ENCODE data around the gene NPAS3.

- TF ChIP-seq, protein P1, sequence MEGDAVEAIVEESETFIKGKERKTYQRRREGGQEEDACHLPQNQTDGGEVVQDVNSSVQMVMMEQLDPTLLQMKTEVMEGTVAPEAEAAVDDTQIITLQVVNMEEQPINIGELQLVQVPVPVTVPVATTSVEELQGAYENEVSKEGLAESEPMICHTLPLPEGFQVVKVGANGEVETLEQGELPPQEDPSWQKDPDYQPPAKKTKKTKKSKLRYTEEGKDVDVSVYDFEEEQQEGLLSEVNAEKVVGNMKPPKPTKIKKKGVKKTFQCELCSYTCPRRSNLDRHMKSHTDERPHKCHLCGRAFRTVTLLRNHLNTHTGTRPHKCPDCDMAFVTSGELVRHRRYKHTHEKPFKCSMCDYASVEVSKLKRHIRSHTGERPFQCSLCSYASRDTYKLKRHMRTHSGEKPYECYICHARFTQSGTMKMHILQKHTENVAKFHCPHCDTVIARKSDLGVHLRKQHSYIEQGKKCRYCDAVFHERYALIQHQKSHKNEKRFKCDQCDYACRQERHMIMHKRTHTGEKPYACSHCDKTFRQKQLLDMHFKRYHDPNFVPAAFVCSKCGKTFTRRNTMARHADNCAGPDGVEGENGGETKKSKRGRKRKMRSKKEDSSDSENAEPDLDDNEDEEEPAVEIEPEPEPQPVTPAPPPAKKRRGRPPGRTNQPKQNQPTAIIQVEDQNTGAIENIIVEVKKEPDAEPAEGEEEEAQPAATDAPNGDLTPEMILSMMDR (IDR thresholded peaks at IDR 0.05), result no peak
- TF ChIP-seq EP300 (IDR thresholded peaks at IDR 0.05), result no peak
Observed at GRCh38 chr14:33679461-33680225, 741.0 kb downstream of the NPAS3 start.

Data from tibial nerve (tissue), 4 donors.